ENCODE data around the gene BOK. TPM values are rescaled to one million over a fixed set of nuclear protein-coding genes. Genes with fewer than 3 reads are reported as not detected.
"Not testable (repeated sequence)": the region's sequence is repeated elsewhere in the genome, so short reads cannot be mapped to it uniquely, and the experiment has no call there.

Gene BOK
- total RNA-seq, 2 donors from 2014 or later = 0.16 TPM; not detected in 1

DNA sequence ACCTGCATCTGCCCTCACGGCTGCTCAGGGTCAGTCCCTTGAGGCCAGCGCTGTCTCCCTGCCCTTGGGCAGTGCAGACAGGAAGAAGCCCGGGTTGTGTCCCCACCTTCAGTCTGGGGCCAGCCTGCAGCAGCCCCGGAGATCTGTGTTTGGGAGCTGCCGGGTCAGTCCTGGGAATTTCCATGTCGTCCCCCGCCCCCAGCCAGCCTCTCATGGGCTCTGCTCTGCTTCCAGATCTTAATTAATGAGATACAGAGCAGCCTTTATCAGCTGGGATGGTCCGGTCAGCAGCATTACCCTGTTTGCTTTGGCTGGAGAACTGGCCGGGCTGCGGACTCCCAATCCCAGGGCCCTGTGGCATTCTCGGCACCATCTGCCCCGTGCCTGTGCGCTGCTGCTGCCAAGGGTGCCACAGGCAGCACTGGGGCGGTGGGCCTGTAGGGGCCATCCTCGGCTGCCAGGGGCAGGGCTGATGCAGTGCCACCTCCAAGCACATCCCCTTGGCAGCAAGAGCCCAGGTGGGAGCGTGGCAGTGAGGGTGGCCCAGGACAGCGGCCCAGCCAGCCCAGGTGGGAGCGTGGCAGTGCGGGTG, 2.4 kb downstream of the BOK start:
- ATAC-seq (replicated peaks) = no peak
- H3K4me1 Mint-ChIP-seq = no peaks in the 10 kb centered on the region
- no peak overlapping the region for H3K4me3 Mint-ChIP-seq
- peaks cover 11% of the 10 kb centered on the region for H3K36me3 Mint-ChIP-seq (ENCODE audit: low read depth)
- H3K27ac Mint-ChIP-seq = no peak overlapping the region
- no peaks in the 10 kb centered on the region for H3K9me3 Mint-ChIP-seq
- H3K27me3 Mint-ChIP-seq = peaks cover 26% of the 10 kb centered on the region

DNA sequence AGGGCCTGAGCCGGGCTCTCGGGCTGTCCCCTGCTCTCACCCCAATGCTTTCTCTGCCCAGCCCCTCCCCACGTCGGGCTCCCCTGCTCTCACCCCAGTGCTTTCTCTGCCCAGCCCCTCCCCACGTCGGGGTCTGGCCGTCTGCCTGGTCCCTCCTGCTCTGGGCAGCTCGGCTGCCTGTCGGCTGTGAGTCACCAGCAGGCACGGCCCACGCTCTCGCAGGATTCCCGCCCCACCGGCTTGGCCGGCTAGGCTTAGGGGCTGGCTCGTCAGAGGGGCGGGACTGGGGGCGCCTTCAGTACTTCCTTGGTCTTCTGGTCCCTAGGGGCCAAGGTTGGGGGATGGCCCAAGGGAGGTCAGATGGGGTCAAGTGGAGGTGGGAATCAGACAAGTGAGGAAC, 3.3 kb downstream of the BOK start:
- no peaks in the 10 kb centered on the region for H3K4me1 Mint-ChIP-seq
- H3K9me3 Mint-ChIP-seq = no peaks in the 10 kb centered on the region

DNA sequence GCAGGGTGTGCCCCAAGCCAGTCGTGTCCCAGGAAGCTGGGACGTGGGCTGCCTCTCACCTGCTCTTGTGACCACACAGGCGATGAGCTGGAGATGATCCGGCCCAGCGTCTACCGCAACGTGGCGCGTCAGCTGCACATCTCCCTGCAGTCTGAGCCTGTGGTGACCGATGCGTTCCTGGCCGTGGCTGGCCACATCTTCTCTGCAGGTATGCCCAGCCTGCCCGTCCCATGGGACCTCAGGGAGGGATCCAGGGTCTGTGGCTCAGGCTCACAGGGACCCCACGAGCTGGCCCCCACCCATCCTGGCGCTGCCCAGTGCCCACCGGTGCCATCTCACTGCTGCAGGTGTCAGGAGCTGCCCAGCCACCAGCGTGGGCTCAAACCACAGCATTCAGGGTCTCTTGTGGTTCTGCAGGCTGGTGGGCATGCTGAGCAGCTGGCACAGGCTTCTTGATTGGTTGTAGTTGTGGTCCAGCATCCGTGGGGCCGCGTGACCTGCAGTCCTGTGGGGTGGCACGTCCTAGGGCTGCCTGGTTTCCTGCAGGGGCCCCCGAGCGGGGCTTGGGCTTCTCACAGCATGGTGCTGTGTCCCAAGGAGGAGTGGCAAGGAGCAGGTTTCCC, 3.8 kb downstream of the BOK start:
- no peak for ATAC-seq (replicated peaks)
- Mint-ChIP-seq H3K36me3 (ENCODE audit: low read depth) (peaks cover 11% of the 10 kb centered on the region), H3K9me3 (no peaks in the 10 kb centered on the region), H3K27me3 (peaks cover 21% of the 10 kb centered on the region), H3K27ac (no peak overlapping the region), H3K4me1 (no peaks in the 10 kb centered on the region), H3K4me3 (no peak overlapping the region)

More for the DNA sequence above, 3.3 kb downstream of the BOK start:
- Mint-ChIP-seq H3K36me3 (ENCODE audit: low read depth) (peaks cover 11% of the 10 kb centered on the region), H3K27me3 (peaks cover 24% of the 10 kb centered on the region), H3K27ac (no peak overlapping the region), H3K4me3 (no peak overlapping the region)
- ATAC-seq (replicated peaks) = no peak

DNA sequence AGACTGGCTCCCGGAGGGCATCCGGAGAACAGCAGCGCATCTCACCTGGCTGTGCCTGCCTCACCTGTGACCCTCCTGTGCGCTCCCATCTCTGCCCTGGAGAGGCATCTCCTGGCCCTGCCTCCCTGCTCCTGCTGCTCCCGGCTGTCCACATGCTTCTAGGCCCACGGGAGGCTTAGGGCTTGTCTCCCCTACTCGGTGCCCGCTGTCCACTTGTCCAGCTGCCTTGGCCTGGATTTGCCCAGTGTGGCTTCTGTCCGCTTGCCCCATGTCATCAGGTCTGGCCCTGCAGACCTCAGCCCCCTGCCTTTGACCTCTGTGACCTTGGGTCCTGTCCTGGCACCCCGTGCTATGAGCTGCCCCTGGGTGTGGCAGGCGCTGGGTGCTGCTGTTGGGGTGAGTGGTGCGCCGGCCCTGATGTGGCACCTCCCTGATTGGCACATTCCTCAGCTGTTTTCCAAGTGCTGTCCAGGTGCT, 4.5 kb downstream of the BOK start:
- no peak overlapping the region for H3K4me3 Mint-ChIP-seq
- no peak for ATAC-seq (replicated peaks)
- H3K36me3 Mint-ChIP-seq (ENCODE audit: low read depth) = peaks cover 4% of the 10 kb centered on the region
- H3K9me3 Mint-ChIP-seq = no peaks in the 10 kb centered on the region
- H3K27ac Mint-ChIP-seq = no peak overlapping the region
- H3K4me1 Mint-ChIP-seq = no peaks in the 10 kb centered on the region
- peaks cover 14% of the 10 kb centered on the region for H3K27me3 Mint-ChIP-seq

DNA sequence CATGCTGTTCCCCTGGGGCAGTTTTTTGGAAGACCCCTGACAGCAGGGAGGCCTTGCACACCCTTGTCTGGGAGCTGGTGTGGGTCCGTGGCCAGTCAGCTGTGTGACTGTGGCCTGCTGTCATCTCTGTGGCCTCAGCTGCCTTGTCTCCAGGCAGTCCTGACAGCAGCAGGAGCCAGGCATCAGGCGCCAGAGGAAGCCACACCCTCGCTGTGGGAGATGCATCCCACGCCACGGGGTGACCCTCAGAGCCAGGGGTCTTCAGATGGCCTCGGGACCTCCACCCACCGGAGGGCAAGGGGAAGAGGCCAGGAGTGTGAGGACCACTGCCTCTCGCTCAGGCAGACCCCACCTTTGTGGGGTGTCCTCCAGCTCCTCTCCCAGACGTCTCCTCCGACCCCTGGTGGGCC, 5.0 kb downstream of the BOK start:
- Mint-ChIP-seq H3K4me1 (no peaks in the 10 kb centered on the region), H3K4me3 (no peak overlapping the region), H3K27ac (no peak overlapping the region), H3K36me3 (ENCODE audit: low read depth) (no peaks in the 10 kb centered on the region), H3K9me3 (no peaks in the 10 kb centered on the region), H3K27me3 (peaks cover 10% of the 10 kb centered on the region)
- no peak for ATAC-seq (replicated peaks)

DNA sequence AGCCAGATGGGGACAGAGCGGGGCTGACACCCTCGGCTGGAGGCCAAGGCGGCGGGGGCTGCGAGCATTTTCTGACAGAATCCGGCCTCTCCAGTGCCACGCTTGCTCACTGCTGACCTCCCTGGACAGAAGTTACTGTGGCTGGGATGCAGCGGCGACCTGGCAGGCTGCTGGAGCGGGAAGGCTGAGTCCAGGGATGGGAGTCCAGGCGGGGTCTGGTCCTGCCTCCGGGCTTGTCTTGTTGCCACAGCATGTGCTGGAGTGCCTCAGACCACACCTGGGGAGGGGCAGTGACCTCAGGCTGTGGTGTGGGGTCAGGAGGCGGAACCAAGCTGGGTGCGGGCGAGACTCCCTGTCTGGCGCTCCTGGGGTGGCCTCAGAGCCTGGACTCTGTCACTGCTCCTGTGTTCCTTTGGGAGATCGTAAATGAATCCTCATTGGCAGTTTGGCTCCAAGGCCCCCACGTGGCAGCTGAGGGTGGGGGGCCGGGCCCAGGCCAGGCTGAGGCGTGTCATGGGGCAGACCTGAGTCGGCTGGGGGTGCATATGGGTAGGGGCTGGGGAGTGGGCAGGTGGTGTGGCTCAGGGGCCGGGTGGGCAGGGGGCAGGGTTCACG, 5.5 kb downstream of the BOK start:
- H3K36me3 Mint-ChIP-seq (ENCODE audit: low read depth) = no peaks in the 10 kb centered on the region

DNA sequence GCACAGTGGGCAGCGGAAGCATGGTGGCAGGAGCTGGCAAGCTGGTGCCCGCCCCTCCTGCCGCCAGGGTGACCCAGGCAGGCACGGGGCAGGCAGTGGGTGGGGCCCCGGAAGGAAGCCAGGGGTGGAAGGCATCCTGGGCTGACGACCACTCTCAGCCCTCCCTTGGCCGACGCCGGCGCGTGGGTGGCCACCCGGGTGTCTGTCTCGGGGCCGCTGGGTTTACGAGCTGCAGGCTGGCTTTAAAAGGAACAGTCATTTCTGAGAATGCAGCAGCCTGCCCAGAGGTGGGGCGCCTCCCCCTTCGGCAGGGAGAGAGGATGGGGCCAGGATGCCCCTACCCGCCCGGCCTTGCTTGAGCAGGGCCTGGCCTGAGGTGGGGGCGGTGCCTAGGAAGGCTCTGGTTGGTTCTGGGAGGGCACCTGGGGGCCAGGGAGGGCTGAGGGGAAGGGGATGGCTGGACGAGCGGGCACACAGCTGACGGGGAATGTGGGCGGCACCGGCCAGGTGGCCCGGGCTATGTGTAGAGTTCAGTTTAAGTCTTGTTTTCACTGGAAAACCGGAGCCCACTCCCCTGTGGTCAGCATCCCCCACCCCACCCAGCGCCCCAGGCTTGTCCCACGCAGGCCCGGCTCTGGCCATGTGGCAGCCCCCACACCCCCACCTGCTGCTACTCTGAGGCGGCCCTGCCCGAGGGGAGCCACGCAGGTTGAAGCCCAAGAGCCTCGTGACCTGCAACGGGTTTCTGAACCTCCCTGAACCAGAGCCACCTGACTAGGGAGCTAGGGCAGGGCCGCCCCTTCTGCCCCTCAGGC, 6.3 kb downstream of the BOK start:
- H3K36me3 Mint-ChIP-seq (ENCODE audit: low read depth) = no peaks in the 10 kb centered on the region
- no peaks in the 10 kb centered on the region for H3K9me3 Mint-ChIP-seq
- no peak for ATAC-seq (replicated peaks)
- no peak overlapping the region for H3K4me3 Mint-ChIP-seq
- H3K27me3 Mint-ChIP-seq = peaks cover 9% of the 10 kb centered on the region
- no peak overlapping the region for H3K27ac Mint-ChIP-seq
- H3K4me1 Mint-ChIP-seq = no peaks in the 10 kb centered on the region

More for the DNA sequence above, 5.5 kb downstream of the BOK start:
- H3K27ac Mint-ChIP-seq = no peak overlapping the region
- no peaks in the 10 kb centered on the region for H3K9me3 Mint-ChIP-seq
- H3K4me1 Mint-ChIP-seq = no peaks in the 10 kb centered on the region
- peaks cover 10% of the 10 kb centered on the region for H3K27me3 Mint-ChIP-seq
- H3K4me3 Mint-ChIP-seq = no peak overlapping the region
- ATAC-seq (replicated peaks) = no peak

DNA sequence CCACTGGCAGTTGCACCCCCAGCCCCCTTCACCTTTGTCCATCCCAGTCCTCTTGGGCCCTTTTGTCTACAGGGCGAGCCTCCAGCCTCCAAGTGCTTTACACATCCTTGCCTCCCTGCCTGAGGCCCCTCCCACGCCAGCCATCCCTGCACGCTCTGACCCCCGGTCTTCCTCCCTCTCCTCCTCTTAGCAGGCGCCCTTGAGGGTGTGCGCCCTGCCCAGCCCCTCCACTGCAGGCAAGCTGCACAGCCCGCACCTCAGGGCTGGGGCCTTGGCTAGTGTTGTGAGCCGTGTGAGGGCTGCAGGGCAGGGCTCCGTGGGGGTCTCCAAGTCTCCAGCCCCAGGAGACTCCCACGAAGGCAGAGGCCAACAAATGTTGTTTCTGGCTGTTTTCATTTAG, 6.9 kb downstream of the BOK start:
- H3K27ac Mint-ChIP-seq = no peak overlapping the region
- no peaks in the 10 kb centered on the region for H3K4me1 Mint-ChIP-seq
- H3K4me3 Mint-ChIP-seq = no peak overlapping the region
- ATAC-seq (replicated peaks) = no peak
- no peaks in the 10 kb centered on the region for H3K9me3 Mint-ChIP-seq
- H3K36me3 Mint-ChIP-seq (ENCODE audit: low read depth) = no peaks in the 10 kb centered on the region
- H3K27me3 Mint-ChIP-seq = peaks cover 3% of the 10 kb centered on the region

DNA sequence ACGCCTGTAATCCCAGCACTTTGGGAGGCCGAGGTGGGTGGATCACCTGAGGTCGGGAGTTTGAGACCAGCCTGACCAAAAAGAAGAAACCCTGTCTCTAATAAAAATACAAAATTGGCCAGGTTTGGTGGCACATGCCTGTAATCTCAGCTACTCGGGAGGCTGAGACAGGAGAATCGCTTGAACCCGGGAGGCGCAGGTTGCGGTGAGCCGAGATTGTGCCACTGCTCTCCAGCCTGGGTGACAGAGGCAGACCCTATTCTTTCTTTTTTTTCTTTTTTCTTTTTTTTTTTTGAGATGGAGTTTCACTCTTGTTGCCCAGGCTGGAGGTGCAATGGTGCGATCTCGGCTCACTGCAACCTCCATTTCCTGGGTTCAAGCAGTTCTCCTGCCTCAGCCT, 7.5 kb downstream of the BOK start:
- H3K27ac Mint-ChIP-seq; H3K36me3 Mint-ChIP-seq (ENCODE audit: low read depth); H3K4me3 Mint-ChIP-seq; H3K4me1 Mint-ChIP-seq; H3K9me3 Mint-ChIP-seq; H3K27me3 Mint-ChIP-seq; ATAC-seq (replicated peaks): not testable (repeated sequence)

DNA sequence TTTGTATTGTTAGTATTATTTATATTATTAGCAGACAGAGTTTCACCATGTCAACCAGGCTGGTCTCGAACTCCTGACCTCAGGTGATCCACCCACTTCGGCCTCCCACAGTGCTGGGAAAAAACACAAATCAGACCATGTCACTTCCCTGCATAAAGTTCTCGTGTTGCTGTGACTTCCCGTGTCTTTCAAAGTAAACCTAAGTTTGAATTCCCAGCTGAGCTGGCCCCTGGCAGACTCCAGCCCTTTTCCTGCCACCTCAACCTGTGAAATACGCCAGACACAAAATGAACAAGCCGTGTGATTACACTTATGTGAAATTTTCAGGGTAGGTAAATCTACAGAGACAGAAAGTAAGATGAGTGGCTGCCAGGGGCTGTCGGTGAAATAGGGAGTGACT, 7.9 kb downstream of the BOK start:
- Mint-ChIP-seq H3K36me3 (ENCODE audit: low read depth) (no peaks in the 10 kb centered on the region), H3K9me3 (no peaks in the 10 kb centered on the region), H3K27ac (no peak overlapping the region), H3K4me3 (no peak overlapping the region), H3K27me3 (peaks cover 3% of the 10 kb centered on the region), H3K4me1 (no peaks in the 10 kb centered on the region)
- ATAC-seq (replicated peaks) = no peak

DNA sequence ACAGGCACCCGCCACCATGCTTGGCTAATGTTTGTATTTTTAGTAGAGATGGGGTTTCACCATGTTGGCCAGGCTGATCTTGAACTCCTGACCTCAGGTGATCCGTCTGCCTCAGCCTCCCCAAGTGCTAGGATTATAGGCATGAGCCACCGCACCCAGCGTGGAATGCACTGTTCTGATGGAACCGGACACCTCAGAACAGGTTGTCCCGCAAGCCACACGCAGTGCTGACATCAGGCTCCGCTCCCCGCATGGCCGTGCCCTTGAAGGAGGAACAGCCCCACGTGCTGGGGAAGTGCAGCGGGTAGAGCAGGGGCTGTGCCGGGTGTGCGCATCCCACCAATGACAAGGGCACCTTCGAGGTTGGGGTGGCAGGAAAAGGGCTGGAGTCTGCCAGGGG, 8.7 kb downstream of the BOK start:
- not testable (repeated sequence) for H3K4me3 Mint-ChIP-seq

DNA sequence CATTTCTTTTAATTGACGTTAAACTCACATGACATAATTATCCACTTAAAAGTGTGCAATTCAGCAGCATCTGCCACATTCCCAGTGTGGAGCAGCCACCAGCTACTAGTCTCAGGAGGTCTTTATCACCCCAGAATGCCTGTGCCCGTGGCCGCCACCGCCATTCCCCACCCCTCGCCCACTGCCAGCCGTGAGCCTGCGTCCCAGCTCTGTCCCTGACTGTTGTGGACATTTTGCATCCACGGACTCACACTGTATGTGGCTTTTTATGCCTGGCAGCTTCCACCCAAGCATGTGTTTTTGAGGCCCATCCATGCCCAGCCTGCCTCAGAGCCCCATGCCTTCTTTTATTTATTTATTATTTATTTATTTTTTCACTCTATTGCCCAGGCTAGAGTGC, 9.2 kb downstream of the BOK start:
- ATAC-seq (replicated peaks) = no peak
- Mint-ChIP-seq H3K27me3 (no peaks in the 10 kb centered on the region), H3K36me3 (ENCODE audit: low read depth) (no peaks in the 10 kb centered on the region), H3K4me1 (no peaks in the 10 kb centered on the region), H3K9me3 (no peaks in the 10 kb centered on the region), H3K27ac (no peak overlapping the region), H3K4me3 (no peak overlapping the region)

More for the DNA sequence above, 8.7 kb downstream of the BOK start:
- ATAC-seq (replicated peaks); H3K4me1 Mint-ChIP-seq; H3K27me3 Mint-ChIP-seq; H3K27ac Mint-ChIP-seq; H3K36me3 Mint-ChIP-seq (ENCODE audit: low read depth); H3K9me3 Mint-ChIP-seq: not testable (repeated sequence)

DNA sequence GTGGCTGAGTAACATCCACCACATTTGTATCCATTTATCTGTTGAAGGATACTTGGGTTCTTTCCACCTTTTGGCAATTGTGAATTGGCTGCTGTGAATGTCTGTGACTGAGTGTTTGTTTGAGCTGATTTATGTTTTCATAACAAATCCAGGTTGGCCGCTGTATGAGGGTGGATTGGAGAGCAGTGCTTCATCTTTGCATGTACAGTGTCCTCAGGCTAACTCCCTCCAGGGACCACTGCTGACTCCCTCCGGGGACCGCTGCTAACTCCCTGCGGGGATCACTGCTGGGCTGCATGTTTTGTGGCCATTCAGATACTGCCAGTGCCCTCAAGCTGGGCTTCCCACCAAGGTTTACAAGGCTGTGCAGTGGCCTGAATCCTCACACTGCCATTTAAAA, 10.2 kb downstream of the BOK start:
- no peak for ATAC-seq (replicated peaks)
- Mint-ChIP-seq H3K36me3 (ENCODE audit: low read depth) (no peaks in the 10 kb centered on the region), H3K4me3 (no peak overlapping the region)

DNA sequence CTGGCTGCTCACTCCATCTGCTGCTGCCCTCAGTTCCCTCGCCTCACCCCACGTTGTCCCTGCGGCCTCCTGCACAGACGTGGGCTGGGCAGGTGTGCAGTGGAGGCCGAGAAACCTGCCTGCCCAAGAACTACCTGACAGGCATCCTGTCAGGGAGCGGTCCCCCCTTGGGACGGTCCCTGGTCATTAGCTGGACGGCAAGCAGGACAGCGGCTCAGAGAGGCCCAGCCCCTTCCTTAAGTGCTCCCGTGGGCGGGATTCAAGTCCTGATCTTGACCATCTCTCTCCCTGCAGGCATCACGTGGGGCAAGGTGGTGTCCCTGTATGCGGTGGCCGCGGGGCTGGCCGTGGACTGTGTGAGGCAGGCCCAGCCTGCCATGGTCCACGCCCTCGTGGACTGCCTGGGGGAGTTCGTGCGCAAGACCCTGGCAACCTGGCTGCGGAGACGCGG, 11.3 kb downstream of the BOK start:
- no peaks in the 10 kb centered on the region for H3K36me3 Mint-ChIP-seq (ENCODE audit: low read depth)
- no peak overlapping the region for H3K27ac Mint-ChIP-seq
- ATAC-seq (replicated peaks) = no peak
- no peaks in the 10 kb centered on the region for H3K27me3 Mint-ChIP-seq
- H3K4me1 Mint-ChIP-seq = no peaks in the 10 kb centered on the region
- H3K4me3 Mint-ChIP-seq = no peak overlapping the region
- no peaks in the 10 kb centered on the region for H3K9me3 Mint-ChIP-seq

More for the DNA sequence above, 10.2 kb downstream of the BOK start:
- Mint-ChIP-seq H3K27me3 (no peaks in the 10 kb centered on the region), H3K9me3 (no peaks in the 10 kb centered on the region), H3K27ac (no peak overlapping the region), H3K4me1 (no peaks in the 10 kb centered on the region)
